PC-3 (cell line): ENCODE data around the gene PCDHGC4.

Experiments
- EZH2 ChIP-seq: fragments of 300-600 bp; sonication (generic); IDR thresholded peaks from one replicate; pipeline ENCODE4 v1.6.1; 2017; ENCODE audit warnings: antibody characterized with exemption, mild to moderate bottlenecking, low read length; ENCODE audit not compliant: unreplicated experiment
- TF ChIP-seq, protein P1 (sequence below): fragments of 300-600 bp; sonication (generic); conservative IDR thresholded peaks from 2 replicates; pipeline ENCODE4 v1.5.1; 2017; ENCODE audit warnings: antibody characterized with exemption, low read depth, mild to moderate bottlenecking, low read length

DNA sequence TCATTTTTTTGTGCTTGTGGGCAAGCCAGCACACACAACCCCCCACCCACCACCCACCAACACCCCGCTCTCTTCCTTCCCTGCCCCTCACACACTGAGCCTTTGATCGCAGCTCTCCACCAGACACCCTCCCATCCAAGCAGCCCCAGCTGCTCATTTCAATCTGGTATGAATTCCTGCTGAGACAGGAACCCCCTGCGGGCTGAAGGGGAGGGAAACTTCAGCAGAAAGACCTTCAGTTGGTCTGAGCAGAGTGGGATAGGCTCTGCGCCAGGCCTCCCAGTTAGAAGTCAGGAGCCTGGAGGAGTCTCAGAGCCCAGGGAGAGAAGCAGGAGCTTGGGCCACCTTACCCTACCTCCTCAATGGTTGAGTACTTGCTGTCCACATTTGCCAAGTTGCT lies 11.2 kb downstream of the PCDHGC4 start:
- TF ChIP-seq, protein P1, sequence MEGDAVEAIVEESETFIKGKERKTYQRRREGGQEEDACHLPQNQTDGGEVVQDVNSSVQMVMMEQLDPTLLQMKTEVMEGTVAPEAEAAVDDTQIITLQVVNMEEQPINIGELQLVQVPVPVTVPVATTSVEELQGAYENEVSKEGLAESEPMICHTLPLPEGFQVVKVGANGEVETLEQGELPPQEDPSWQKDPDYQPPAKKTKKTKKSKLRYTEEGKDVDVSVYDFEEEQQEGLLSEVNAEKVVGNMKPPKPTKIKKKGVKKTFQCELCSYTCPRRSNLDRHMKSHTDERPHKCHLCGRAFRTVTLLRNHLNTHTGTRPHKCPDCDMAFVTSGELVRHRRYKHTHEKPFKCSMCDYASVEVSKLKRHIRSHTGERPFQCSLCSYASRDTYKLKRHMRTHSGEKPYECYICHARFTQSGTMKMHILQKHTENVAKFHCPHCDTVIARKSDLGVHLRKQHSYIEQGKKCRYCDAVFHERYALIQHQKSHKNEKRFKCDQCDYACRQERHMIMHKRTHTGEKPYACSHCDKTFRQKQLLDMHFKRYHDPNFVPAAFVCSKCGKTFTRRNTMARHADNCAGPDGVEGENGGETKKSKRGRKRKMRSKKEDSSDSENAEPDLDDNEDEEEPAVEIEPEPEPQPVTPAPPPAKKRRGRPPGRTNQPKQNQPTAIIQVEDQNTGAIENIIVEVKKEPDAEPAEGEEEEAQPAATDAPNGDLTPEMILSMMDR = no peak
- no peak for TF ChIP-seq EZH2
